Measurements from ENCODE around the gene PDZRN3. TPM values are rescaled to one million over a fixed set of nuclear protein-coding genes. Genes with fewer than 3 reads are reported as not detected.

PDZRN3 gene
- total and polyA plus RNA-seq, 2 donors (not counting 1 experiment from before 2014, with no cell fraction given), result 14.6 to 56.3 TPM

DNA sequence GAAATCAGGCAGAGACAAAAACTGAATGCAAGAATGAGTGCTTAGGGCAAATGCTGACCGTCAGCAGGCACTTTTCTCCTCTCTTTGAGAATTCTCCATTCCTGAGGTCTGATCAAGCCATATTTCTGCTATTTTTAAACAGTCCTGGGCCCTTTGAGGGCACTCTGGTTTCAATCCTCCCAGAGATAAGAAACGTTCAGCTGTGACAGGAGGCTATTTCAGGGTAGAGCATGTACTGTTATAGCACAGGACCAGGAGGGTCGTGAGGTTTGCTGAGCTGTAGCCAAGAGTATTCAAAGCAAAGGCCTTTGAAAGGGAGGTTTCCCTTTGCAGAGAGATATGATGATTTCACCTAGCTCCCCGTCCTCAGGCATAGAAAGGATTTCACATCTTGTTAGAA lies 39.6 kb upstream of the PDZRN3 start:
- Histone ChIP-seq H3K79me2 (ENCODE audit: control insufficient read depth, insufficient read depth, low read length) (no peaks in the 10 kb centered on the region), H3K9ac (ENCODE audit: insufficient read depth, low read length) (no peak overlapping the region), H2AFZ (ENCODE audit: low read length) (no peak overlapping the region), H4K20me1 (ENCODE audit: control insufficient read depth, extremely low read depth, insufficient read depth, low read length) (no peaks in the 10 kb centered on the region), H3K9me3 (ENCODE audit: control insufficient read depth, insufficient read depth, low read depth, low read length) (no peaks in the 10 kb centered on the region), H3K27me3 (ENCODE audit: control insufficient read depth, insufficient read depth, low read length) (no peaks in the 10 kb centered on the region), H3K4me1 (ENCODE audit: control insufficient read depth, extremely low read depth, insufficient read depth, low read length) (peaks cover 2% of the 10 kb centered on the region), H3K4me2 (ENCODE audit: extremely low read depth, insufficient read depth, low read length) (no peak overlapping the region), H3K36me3 (ENCODE audit: control insufficient read depth, insufficient read depth, low read length) (no peaks in the 10 kb centered on the region), H3K4me3 (replicated peaks in 1 of 4; ENCODE audit: control extremely low read depth in 1 of 4, insufficient read depth in 1 of 4, low read depth in 3 of 4, low read length in 4 of 4) (no peak overlapping the region), H3K27ac (ENCODE audit: insufficient read depth, low read length) (no peak overlapping the region)
- TF ChIP-seq, protein P1, sequence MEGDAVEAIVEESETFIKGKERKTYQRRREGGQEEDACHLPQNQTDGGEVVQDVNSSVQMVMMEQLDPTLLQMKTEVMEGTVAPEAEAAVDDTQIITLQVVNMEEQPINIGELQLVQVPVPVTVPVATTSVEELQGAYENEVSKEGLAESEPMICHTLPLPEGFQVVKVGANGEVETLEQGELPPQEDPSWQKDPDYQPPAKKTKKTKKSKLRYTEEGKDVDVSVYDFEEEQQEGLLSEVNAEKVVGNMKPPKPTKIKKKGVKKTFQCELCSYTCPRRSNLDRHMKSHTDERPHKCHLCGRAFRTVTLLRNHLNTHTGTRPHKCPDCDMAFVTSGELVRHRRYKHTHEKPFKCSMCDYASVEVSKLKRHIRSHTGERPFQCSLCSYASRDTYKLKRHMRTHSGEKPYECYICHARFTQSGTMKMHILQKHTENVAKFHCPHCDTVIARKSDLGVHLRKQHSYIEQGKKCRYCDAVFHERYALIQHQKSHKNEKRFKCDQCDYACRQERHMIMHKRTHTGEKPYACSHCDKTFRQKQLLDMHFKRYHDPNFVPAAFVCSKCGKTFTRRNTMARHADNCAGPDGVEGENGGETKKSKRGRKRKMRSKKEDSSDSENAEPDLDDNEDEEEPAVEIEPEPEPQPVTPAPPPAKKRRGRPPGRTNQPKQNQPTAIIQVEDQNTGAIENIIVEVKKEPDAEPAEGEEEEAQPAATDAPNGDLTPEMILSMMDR (conservative IDR thresholded peaks at IDR 0.05 in 1 of 2, IDR thresholded peaks at IDR 0.05 in 1 of 2; ENCODE audit: low read depth in 1 of 2, low read length in 2 of 2), result no peak
- TF ChIP-seq EZH2 (IDR thresholded peaks at IDR 0.05; ENCODE audit: low read length, missing control alignments), result no peak
- no peak for DNase-seq (ENCODE audit: low read depth in 2 of 2)

DNA sequence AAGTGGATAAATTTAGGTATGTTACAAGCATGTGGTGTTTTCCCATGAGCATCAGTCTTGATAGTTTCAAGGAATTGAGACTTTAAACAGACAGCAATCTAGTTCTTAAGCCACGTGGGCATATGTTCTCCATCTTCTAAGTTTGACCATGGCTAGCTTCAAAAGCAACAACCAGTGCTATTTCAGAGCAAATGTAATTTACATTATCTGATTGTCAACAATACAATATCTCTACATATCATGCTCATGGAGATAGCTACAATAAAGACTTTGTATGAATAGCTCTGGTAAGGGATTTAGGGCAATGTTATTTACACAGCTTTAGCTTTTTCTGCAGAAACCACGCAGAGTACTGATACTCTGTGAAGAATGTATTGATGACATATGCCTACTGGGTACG lies 38.8 kb upstream of the PDZRN3 start:
- TF ChIP-seq, protein P1 (conservative IDR thresholded peaks at IDR 0.05 in 1 of 2, IDR thresholded peaks at IDR 0.05 in 1 of 2; ENCODE audit: low read depth in 1 of 2, low read length in 2 of 2), result no peak
- no peak for TF ChIP-seq EZH2 (IDR thresholded peaks at IDR 0.05; ENCODE audit: low read length, missing control alignments)
- H3K4me3 ChIP-seq (replicated peaks in 1 of 4; ENCODE audit: control extremely low read depth in 1 of 4, insufficient read depth in 1 of 4, low read depth in 3 of 4, low read length in 4 of 4), result no peak overlapping the region
- no peak overlapping the region for H2AFZ ChIP-seq (ENCODE audit: low read length)
- no peaks in the 10 kb centered on the region for H3K79me2 ChIP-seq (ENCODE audit: control insufficient read depth, insufficient read depth, low read length)
- no peaks in the 10 kb centered on the region for H3K27me3 ChIP-seq (ENCODE audit: control insufficient read depth, insufficient read depth, low read length)
- no peaks in the 10 kb centered on the region for H4K20me1 ChIP-seq (ENCODE audit: control insufficient read depth, extremely low read depth, insufficient read depth, low read length)
- no peak for DNase-seq (ENCODE audit: low read depth in 2 of 2)
- H3K4me2 ChIP-seq (ENCODE audit: extremely low read depth, insufficient read depth, low read length), result no peak overlapping the region
- no peaks in the 10 kb centered on the region for H3K36me3 ChIP-seq (ENCODE audit: control insufficient read depth, insufficient read depth, low read length)
- peaks cover 2% of the 10 kb centered on the region for H3K4me1 ChIP-seq (ENCODE audit: control insufficient read depth, extremely low read depth, insufficient read depth, low read length)
- H3K9me3 ChIP-seq (ENCODE audit: control insufficient read depth, insufficient read depth, low read depth, low read length), result no peaks in the 10 kb centered on the region
- H3K27ac ChIP-seq (ENCODE audit: insufficient read depth, low read length), result no peak overlapping the region
- no peak overlapping the region for H3K9ac ChIP-seq (ENCODE audit: insufficient read depth, low read length)

DNA sequence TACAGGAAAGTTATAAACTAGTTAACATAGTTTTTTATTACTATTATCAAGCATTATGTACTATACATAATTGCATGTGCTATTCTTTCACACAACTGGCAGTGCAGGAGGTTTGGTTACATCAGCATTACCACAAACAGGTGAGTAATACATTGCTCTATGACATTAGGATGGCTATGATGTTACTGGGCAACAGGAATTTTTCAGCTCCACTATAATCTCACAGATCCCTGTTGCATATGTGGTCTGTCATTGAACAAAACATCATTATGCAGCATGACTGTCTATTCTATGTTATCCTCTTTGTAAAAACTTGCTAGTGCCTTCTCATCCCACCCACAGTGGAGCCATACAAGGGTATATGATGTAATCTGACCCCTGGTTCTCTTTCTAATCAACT lies 36.5 kb upstream of the PDZRN3 start:
- Histone ChIP-seq H3K4me1 (ENCODE audit: control insufficient read depth, extremely low read depth, insufficient read depth, low read length) (peaks cover 2% of the 10 kb centered on the region), H3K9ac (ENCODE audit: insufficient read depth, low read length) (no peak overlapping the region), H3K79me2 (ENCODE audit: control insufficient read depth, insufficient read depth, low read length) (no peaks in the 10 kb centered on the region), H3K36me3 (ENCODE audit: control insufficient read depth, insufficient read depth, low read length) (no peaks in the 10 kb centered on the region), H3K4me3 (replicated peaks in 1 of 4; ENCODE audit: control extremely low read depth in 1 of 4, insufficient read depth in 1 of 4, low read depth in 3 of 4, low read length in 4 of 4) (no peak overlapping the region), H2AFZ (ENCODE audit: low read length) (no peak overlapping the region), H3K27ac (ENCODE audit: insufficient read depth, low read length) (no peak overlapping the region), H3K9me3 (ENCODE audit: control insufficient read depth, insufficient read depth, low read depth, low read length) (no peaks in the 10 kb centered on the region), H4K20me1 (ENCODE audit: control insufficient read depth, extremely low read depth, insufficient read depth, low read length) (no peaks in the 10 kb centered on the region), H3K27me3 (ENCODE audit: control insufficient read depth, insufficient read depth, low read length) (no peaks in the 10 kb centered on the region), H3K4me2 (ENCODE audit: extremely low read depth, insufficient read depth, low read length) (no peak overlapping the region)
- TF ChIP-seq, protein P1 (conservative IDR thresholded peaks at IDR 0.05 in 1 of 2, IDR thresholded peaks at IDR 0.05 in 1 of 2; ENCODE audit: low read depth in 1 of 2, low read length in 2 of 2), result no peak
- TF ChIP-seq EZH2 (IDR thresholded peaks at IDR 0.05; ENCODE audit: low read length, missing control alignments), result no peak
- DNase-seq (ENCODE audit: low read depth in 2 of 2), result peak; percentile 55 to 81

Measured in fibroblast of lung (primary cell).